Esophagus muscularis mucosa (tissue), 4 donors: ENCODE data around the gene HSBP1L1. TPM values are rescaled to one million over a fixed set of nuclear protein-coding genes. Genes with fewer than 3 reads are reported as not detected.

Experiments
- DNase-seq: peaks from one replicate; pipeline ENCODE4 v3.0.0-alpha.2; 2017; ENCODE audit errors: extremely low spot score
- H3K27ac ChIP-seq, 4 donors: fragments of 200-600 bp; sonication (generic); replicated peaks in 1 of 4; 1 replicate in 3 of 4; 2 replicates in 1 of 4; pipeline ENCODE4 v1.5.1; 2016 to 2019; ENCODE audit warnings: mild to moderate bottlenecking in 1 of 4
- H3K27me3 ChIP-seq, 4 donors: fragments of 200-600 bp; sonication (generic); one replicate each; pipeline versions ENCODE4 v1.5.1 to v1.6.0; 2016 to 2019
- H3K36me3 ChIP-seq, 4 donors: fragments of 200-600 bp; sonication (generic); one replicate each; pipeline ENCODE4 v1.5.1; 2016 to 2019
- H3K4me1 ChIP-seq, 4 donors: fragments of 200-600 bp; sonication (generic); one replicate each; pipeline ENCODE4 v1.5.1; 2016 to 2019
- H3K4me3 ChIP-seq, 4 donors: fragments of 200-600 bp; sonication (generic); 1 replicate in 2 of 4; 2 replicates in 2 of 4; pipeline ENCODE4 v1.5.1; 2016 to 2019; ENCODE audit warnings: mild to moderate bottlenecking in 4 of 4, moderate library complexity in 1 of 4
- H3K9me3 ChIP-seq, 4 donors: fragments of 200-600 bp; sonication (generic); 1 replicate in 3 of 4; 2 replicates in 1 of 4; pipeline ENCODE4 v1.5.1; 2016 to 2019
- EP300 ChIP-seq: sonication (generic); formaldehyde crosslinking; IDR thresholded peaks from one replicate; pipeline ENCODE4 v1.6.1; 2017; ENCODE audit warnings: antibody characterized with exemption
- POLR2A ChIP-seq: fragments of 450-650 bp; IDR thresholded peaks from one replicate; pipeline ENCODE4 v1.6.1; 2017; ENCODE audit warnings: antibody characterized with exemption, moderate library complexity, mild to moderate bottlenecking, low read depth
- POLR2AphosphoS5 ChIP-seq, 2 donors: sonication (generic); formaldehyde crosslinking; IDR thresholded peaks; one replicate each; pipeline ENCODE4 v1.6.1; 2017; ENCODE audit warnings: antibody characterized with exemption in 2 of 2
- WGBS: methylation state at CpG from one replicate; pipeline ENCODE4 v1.1.5; 2018; 5-methylcytosine and 5-hydroxymethylcytosine counted together
- intact Hi-C: fragments of 100-400 bp; cut with DNase I; formaldehyde crosslinking; loops from one replicate; pipeline ENCODE4 v1.15.1; 2023
- total RNA-seq, 4 donors: library from RNA; depleted of rRNA; stranded (reverse); fragments of >200 nt; gene quantifications; one replicate each; pipeline versions ENCODE4 v1.1.0 to v1.2.1, GENCODE V29; 2016
- TF ChIP-seq, protein P1 (sequence below), 3 experiments: fragments of 200-600 bp in 2 of 3; fragments of 450-650 bp in 1 of 3; sonication (generic) in 2 of 3; IDR thresholded peaks; one replicate each; pipeline ENCODE4 v1.5.1; 2017 to 2019; ENCODE audit warnings: antibody characterized with exemption in 3 of 3, mild to moderate bottlenecking in 2 of 3, moderate library complexity in 1 of 3

The HSBP1L1 gene
- total RNA-seq, 4 donors from 2014 or later: 4.6 to 7.2 (median 6.6) TPM

DNA sequence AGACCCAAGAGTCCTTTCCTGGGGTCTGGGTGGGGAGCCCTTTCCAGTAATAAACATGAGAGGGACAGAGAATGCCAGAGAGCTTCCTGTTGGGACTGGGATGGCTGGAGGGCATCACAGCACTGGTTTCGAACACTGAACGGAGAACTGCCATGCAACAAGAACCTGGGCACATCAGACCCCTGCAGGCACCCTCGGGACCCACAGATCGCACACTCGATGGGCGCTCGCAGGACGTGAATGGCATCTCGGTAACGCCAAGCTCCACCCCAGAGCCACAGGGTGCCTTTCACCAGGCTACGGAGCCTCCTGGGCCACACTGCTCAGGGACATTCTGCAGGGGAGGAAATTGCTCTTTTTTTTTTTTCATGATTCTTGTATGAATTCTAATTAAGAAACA is 38.1 kb upstream of the HSBP1L1 start:
- peaks cover 3 to 26% (median 23%) of the 10 kb centered on the region in 4 donors for H3K9me3 ChIP-seq
- TF ChIP-seq POLR2A (no peak), EP300 (no peak)
- WGBS: 94% methylated on average over 11 of the region's 11 CpGs

DNA sequence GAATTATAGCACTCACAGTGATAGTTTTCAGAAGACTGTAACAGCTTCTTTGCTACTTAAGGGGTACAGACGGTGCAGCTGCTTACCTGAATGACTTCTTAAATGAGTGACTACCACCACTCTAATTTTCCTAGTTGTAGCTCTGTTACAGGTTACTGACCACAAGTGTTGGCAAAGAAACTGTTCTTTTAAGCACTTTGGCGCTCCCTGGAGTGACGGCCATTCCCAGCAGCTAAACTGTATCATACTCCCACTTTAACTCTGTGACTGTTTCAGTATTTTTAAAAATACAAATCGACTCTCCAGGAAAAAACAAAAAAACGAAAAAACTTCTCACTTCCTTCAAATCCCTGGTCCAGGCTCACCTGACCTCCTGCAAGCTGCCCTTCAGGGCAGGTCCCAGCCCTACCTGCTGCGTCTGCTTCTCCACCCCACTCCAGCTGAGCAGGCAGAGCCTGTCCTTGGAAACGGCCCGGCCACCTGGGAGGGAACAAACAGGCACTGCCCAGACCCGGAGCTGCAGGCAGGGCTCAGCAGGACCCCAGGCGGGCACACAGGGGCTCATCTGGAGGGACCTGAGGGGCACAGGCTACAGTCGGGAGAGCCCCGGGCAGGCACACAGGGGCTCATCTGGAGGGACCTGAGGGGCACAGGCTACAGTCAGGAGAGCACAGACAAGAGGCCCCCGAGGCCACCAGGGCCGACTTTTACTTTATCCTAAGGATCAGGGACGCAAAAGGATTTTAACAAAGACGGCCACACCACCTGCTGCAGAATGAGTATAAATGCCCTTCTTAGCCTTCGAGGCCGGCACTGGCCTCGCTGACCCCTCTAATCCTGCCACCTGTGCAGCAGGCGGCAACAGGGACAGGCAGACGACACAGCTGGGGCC is 37.5 kb upstream of the HSBP1L1 start:
- Histone ChIP-seq H3K36me3 (peaks cover 10 to 37% (median 28%) of the 10 kb centered on the region in 4 donors), H3K9me3 (peaks cover 3 to 32% (median 23%) of the 10 kb centered on the region in 4 donors), H3K4me3 (no peak overlapping the region), H3K27me3 (no peaks in the 10 kb centered on the region), H3K4me1 (peaks cover 9 to 25% (median 19%) of the 10 kb centered on the region in 4 donors), H3K27ac (peak overlapping the region in 1 of 4 donors; percentile 4)
- no peak for DNase-seq
- intact Hi-C loops: no loop called here
- no peak for TF ChIP-seq POLR2A
- no peak for TF ChIP-seq EP300
- WGBS: 93% methylated on average over 14 of the region's 21 CpGs

More for the DNA sequence above, 38.1 kb upstream of the HSBP1L1 start:
- Histone ChIP-seq H3K4me3 (no peak overlapping the region), H3K27me3 (no peaks in the 10 kb centered on the region), H3K36me3 (peaks cover 10 to 39% (median 29%) of the 10 kb centered on the region in 4 donors), H3K27ac (peak overlapping the region in 1 of 4 donors; percentile 4), H3K4me1 (peaks cover 9 to 25% (median 19%) of the 10 kb centered on the region in 4 donors)
- DNase-seq: no peak
- intact Hi-C loops: no loop called here

DNA sequence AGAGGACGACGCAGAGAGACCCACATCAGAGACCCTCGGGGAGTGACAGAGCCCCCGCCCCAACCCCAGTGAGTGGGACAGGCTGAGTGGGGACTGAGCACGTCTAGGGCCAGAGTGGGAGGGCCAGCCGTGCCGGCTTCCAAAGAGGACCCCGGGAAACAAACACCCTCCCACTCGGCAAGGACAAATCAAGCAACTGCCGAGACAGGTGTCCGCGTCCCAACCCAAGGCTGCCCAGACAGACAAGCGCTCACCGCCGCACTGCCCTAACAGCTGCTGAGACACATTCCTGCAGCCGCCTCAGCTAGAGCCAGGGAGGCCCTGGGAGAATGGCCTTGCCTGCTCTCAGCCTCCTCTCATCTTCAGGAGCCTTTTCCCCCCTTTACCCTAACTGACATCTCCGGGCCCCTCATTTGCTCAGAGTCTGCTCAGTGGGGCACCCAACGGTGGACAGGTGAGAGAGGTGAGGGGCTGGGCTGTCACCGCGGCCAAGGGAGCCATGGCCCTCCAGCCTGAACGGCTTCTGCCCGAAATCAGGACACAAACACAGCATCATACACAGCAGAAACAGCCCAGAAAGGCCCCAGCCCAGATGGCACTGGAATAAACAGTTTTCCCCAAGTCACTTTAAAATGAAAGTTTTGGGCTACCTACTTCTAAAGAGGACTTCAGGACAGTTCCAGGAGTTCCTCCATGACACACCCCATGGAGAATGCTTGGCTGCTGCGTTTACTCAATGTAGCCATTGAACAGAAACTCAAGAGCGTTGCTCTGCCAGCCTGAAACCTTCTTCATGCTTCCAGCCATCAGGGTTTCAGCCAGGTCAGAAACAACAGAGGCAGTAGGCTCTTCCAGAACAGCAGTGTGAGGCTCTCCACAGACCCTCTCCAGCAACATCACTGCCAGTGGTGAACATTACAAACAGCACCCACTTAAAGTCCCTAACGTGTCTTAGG is 36.6 kb upstream of the HSBP1L1 start:
- intact Hi-C loops: no loop called here

DNA sequence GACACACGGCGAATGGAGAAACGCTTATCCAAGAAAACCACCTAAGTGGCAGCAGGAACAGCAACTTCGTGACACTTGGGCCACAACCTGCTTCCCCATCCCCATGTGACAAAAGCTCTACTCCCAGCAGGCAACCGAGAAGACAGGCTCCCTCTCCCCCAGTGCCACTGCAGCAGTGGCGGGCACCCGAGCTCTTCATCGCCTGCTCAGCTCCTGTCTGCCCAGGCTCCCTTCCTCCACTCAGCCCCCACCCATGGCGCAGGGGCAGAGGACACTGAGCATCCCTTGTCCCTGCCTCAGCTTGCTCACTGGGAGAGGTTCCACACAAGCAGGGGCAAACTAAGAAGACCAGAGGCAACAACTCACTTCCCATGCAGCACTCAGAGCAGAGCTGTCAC is 35.9 kb upstream of the HSBP1L1 start:
- peaks cover 10 to 33% (median 26%) of the 10 kb centered on the region in 4 donors for H3K36me3 ChIP-seq
- no peak for DNase-seq
- WGBS: 100% methylated on average over 9 of the region's 9 CpGs

More for the DNA sequence above, 36.6 kb upstream of the HSBP1L1 start:
- peaks cover 8 to 25% (median 19%) of the 10 kb centered on the region in 4 donors for H3K4me1 ChIP-seq
- no peaks in the 10 kb centered on the region for H3K27me3 ChIP-seq
- no peak for TF ChIP-seq POLR2AphosphoS5 (IDR thresholded peaks at IDR 0.05)
- no peak for TF ChIP-seq EP300
- TF ChIP-seq POLR2A: no peak
- TF ChIP-seq, protein P1, sequence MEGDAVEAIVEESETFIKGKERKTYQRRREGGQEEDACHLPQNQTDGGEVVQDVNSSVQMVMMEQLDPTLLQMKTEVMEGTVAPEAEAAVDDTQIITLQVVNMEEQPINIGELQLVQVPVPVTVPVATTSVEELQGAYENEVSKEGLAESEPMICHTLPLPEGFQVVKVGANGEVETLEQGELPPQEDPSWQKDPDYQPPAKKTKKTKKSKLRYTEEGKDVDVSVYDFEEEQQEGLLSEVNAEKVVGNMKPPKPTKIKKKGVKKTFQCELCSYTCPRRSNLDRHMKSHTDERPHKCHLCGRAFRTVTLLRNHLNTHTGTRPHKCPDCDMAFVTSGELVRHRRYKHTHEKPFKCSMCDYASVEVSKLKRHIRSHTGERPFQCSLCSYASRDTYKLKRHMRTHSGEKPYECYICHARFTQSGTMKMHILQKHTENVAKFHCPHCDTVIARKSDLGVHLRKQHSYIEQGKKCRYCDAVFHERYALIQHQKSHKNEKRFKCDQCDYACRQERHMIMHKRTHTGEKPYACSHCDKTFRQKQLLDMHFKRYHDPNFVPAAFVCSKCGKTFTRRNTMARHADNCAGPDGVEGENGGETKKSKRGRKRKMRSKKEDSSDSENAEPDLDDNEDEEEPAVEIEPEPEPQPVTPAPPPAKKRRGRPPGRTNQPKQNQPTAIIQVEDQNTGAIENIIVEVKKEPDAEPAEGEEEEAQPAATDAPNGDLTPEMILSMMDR (IDR thresholded peaks at IDR 0.05): no peak
- no peak overlapping the region for H3K4me3 ChIP-seq
- WGBS: 91% methylated on average over 19 of the region's 25 CpGs
- H3K27ac ChIP-seq: no peak overlapping the region
- DNase-seq: no peak
- H3K9me3 ChIP-seq: peaks cover 3 to 41% (median 26%) of the 10 kb centered on the region in 4 donors
- H3K36me3 ChIP-seq: peaks cover 10 to 32% (median 24%) of the 10 kb centered on the region in 4 donors

DNA sequence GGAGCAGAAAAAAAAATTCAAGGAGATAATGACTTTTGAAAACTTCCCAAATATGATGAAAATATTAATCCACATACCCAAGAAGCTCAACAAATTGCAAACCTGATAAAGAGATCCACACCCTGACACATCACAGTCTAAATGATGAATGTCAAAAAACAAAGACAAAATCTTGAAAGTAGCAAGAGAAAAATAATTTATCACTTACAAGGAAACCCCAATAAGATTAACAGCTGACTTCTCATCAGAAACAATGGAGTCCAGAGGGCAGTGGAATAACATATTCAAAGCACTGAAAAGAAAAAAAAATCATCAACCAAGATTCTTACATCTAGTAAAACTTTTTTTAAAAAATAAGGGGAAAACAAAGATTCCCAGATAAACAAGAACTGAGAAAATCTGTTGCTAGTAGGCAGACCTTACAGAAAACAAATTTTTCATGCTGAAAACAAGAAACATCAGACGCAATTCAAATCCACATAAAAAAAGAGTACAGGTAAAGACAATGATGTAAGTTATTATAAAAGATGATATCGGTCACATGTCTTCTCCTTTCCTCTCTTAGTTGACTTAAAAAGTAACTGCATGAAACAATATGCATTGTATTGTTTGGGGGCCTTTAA is 34.3 kb upstream of the HSBP1L1 start:
- Histone ChIP-seq H3K4me3 (no peak overlapping the region), H3K4me1 (peaks cover 7 to 9% (median 8%) of the 10 kb centered on the region in 4 donors), H3K27me3 (no peaks in the 10 kb centered on the region), H3K36me3 (peaks cover 10 to 46% (median 31%) of the 10 kb centered on the region in 4 donors), H3K27ac (no peak overlapping the region), H3K9me3 (peaks cover 3 to 50% (median 30%) of the 10 kb centered on the region in 4 donors)
- intact Hi-C loops: no loop called here
- TF ChIP-seq, protein P1 (IDR thresholded peaks at IDR 0.05): no peak
- TF ChIP-seq POLR2A: no peak
- no peak for TF ChIP-seq POLR2AphosphoS5 (IDR thresholded peaks at IDR 0.05)
- no peak for TF ChIP-seq EP300
- DNase-seq: no peak
- 97% methylated on average over 2 of the region's 2 CpGs for WGBS

More for the DNA sequence above, 35.9 kb upstream of the HSBP1L1 start:
- no peak overlapping the region for H3K4me3 ChIP-seq
- H3K9me3 ChIP-seq: peaks cover 3 to 47% (median 29%) of the 10 kb centered on the region in 4 donors
- peaks cover 6 to 22% (median 19%) of the 10 kb centered on the region in 4 donors for H3K4me1 ChIP-seq
- no peaks in the 10 kb centered on the region for H3K27me3 ChIP-seq
- no peak for TF ChIP-seq EP300
- TF ChIP-seq, protein P1 (IDR thresholded peaks at IDR 0.05): no peak
- TF ChIP-seq POLR2AphosphoS5 (IDR thresholded peaks at IDR 0.05): no peak
- no peak for TF ChIP-seq POLR2A
- intact Hi-C loops: no loop called here
- no peak overlapping the region for H3K27ac ChIP-seq
